NCI-H2081 (cell line): ENCODE data around the gene ALDH1B1.
"Not testable (repeated sequence)": the region's sequence is repeated elsewhere in the genome, so short reads cannot be mapped to it uniquely, and the experiment has no call there.

Experiments used
- DNase-seq, 2 experiments: peaks; one replicate each; lab custom pipeline; 2025; lab: John Stamatoyannopoulos, UW

ALDH1B1 gene

GRCh38 chr9:38387066-38387465 lies 5.4 kb upstream of the ALDH1B1 start:
- no peak for DNase-seq

GRCh38 chr9:38387751-38388150 lies 4.8 kb upstream of the ALDH1B1 start:
- no peak for DNase-seq

GRCh38 chr9:38388283-38389223 lies 3.9 kb upstream of the ALDH1B1 start:
- no peak for DNase-seq

DNA sequence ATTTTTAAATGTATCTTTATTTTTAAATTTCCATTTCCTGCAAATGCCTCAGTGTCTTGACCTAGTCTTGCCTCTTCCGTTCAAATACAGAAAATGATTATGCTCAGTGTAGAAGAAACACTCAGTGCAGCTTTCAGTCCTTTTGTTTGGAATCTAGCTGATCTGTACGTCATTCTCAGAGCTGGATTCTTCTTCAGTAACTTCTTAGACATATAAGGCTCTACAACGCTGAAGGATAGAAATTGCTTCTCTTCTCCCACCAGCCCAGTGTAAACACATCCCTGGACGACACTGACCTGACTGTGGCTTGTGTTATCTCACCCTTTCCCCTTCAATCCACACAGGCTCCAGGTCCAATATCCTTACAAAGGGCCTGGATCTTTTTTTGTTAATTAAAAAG lies 3.2 kb upstream of the ALDH1B1 start:
- no peak for DNase-seq

DNA sequence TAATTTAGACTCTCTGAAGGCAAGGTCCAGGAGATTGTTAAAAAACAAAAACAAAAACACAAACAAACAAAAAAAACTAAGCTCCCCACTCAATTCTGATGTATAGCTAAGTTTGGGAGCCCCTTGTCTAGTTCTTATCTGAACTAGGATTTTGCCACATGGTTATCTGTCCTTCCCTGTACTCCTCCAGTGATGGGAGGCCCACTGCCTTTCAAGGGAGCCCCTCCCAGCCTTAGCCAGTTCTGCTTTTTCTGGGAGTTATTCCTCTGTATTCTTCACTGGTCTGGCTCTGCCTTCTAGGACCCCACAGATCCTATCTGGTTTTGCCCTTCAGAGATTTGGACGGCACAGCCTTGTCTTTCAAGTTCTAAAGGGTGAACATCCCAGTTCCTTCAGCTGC lies 2.1 kb upstream of the ALDH1B1 start:
- DNase-seq, result no peak

GRCh38 chr9:38390851-38391250 lies 1.7 kb upstream of the ALDH1B1 start:
- no peak for DNase-seq

DNA sequence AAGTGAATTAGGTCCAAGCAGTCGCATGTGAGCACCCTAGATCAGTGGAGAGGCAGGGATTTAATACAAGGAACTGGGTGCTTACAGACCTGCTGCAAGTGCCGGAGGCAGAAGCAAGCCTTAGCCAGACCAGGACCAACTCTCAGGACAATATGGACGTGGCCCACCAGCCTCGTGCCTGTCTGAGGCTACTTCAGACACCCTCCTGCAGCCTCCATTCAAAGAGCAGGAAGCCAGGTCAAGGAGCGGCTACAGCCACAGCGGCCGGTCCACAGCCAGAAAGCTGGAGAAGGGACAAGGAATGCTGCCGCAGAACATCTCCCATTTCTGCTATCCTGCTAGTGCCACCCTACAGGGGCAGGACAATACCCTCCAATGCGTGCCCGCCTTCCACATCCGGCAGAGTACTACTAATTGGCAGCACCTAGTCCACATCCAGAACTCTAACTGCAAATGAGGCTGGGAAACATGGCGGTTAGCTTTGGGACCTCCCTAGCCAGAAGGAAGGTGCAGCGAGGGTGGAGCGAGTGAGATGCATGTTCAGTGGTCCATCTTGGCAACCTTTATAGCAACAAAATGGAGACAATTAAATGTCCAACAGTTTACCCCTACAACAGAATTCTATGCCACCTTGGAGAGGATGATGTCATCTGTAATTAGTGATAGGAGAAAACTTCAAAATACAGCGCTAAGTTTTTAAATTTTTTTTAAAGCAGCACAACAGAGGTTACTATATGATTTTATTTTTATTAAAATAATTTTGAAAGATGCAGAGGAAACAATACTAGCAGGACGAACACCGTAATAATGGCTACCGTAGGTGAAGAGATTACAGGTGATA lies 1.0 kb upstream of the ALDH1B1 start:
- no peak for DNase-seq

DNA sequence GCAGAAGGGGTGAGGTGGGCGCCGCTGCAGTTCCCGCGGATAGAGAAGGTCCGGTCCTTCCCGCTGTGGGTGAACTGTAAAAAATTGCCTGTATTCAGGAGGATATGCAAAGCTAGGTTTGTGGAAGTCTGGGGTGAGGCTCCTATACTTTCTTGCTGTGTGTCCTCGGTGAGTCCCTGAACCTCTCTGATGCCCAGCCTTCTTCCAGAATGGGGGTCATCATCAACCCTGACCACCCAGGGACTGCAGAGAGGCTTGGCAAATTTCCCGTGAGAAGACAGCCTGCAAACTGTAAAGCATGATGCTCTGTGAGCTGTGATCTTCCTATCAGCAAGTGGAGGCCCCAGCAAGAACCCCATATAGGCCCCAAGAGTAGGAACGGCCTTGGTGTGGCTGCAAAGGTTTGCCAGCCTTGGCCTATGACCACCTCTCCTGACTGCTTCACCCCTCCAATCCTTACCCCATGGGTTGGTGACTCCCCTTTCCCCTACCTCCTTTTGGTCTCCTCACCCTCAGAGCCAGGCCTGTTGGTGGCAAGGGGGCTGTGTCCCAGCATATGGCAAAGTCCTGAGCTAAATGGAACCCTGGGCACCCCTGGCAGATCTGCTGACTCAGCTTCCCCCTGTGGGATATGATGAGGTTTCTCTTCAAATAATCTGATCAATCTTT lies 760 bp downstream of the ALDH1B1 start:
- DNase-seq, result no peak

DNA sequence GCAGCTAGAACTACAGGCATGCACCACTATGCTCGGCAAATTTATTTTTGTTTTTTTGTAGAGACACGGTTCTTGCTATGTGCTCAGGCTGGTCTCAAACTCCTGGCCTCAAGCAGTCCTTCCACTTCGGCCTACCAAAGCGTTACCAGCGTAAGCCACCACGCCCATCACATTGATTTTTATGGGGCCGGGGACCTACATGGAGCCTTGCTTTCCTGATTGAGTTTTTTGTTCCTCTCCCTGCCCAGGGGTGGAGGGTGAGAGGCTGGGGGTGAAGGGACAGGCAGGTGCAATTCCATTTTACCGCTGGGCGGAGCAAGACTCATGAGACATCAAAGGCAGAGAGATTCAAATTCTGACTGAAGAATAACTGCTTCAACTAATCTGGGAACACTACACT lies 1.9 kb downstream of the ALDH1B1 start:
- DNase-seq, result no peak

DNA sequence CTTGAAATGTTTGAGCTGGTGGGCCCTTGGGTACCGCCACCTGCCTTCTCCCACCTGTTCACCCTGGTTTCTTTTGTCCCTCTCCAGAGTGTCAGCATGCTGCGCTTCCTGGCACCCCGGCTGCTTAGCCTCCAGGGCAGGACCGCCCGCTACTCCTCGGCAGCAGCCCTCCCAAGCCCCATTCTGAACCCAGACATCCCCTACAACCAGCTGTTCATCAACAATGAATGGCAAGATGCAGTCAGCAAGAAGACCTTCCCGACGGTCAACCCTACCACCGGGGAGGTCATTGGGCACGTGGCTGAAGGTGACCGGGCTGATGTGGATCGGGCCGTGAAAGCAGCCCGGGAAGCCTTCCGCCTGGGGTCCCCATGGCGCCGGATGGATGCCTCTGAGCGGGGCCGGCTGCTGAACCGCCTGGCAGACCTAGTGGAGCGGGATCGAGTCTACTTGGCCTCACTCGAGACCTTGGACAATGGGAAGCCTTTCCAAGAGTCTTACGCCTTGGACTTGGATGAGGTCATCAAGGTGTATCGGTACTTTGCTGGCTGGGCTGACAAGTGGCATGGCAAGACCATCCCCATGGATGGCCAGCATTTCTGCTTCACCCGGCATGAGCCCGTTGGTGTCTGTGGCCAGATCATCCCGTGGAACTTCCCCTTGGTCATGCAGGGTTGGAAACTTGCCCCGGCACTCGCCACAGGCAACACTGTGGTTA lies 3.3 kb downstream of the ALDH1B1 start:
- no peak for DNase-seq

GRCh38 chr9:38396371-38396671 lies 3.8 kb downstream of the ALDH1B1 start:
- DNase-seq, result no peak

GRCh38 chr9:38399191-38399590 lies 6.7 kb downstream of the ALDH1B1 start:
- not testable (repeated sequence) for DNase-seq

GRCh38 chr9:38401994-38402393 lies 9.5 kb downstream of the ALDH1B1 start:
- no peak for DNase-seq

GRCh38 chr9:38404314-38404713 lies 11.8 kb downstream of the ALDH1B1 start:
- DNase-seq, result no peak

DNA sequence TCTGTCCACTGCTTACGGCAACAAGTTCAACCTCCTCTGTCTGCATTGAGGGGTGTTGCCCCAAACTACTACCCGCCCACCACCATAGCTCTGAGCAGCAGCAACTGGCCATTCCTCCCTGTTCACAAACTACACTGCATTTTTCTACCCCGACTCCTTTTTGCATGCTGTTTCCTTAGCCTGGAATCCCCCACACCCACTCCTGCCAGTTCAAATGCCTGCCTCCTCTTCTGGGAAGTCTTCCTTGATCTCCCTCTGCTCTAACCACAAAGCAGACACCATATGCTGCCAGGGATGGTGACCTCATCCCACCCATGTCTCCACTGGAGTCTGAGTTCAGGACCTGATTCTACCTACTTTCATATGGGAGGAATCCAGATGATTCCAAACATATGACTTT lies 13.3 kb downstream of the ALDH1B1 start:
- no peak for DNase-seq

- DNase-seq, result no peak
Observed at GRCh38 chr9:38406476-38407186, 14.1 kb downstream of the ALDH1B1 start.

DNA sequence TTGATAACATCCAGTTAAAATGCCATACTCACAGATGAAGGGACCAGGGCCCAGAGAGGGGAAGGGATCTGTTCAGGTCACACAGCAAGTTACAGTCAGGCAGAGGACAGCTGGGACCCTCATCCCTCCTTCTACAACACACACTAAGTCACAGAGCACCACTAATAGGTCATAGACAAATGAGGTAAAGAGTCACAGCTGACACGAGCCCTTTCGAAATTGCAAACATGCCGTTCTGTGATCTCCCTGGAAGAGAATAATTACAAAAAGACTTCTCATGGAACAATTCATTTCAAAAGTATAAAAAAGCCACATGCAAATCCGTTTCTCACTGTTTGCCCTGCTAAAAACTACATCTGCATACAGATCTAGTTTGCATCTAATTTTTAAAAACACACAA lies 16.2 kb downstream of the ALDH1B1 start:
- no peak for DNase-seq

GRCh38 chr9:38412751-38413150 lies 20.2 kb downstream of the ALDH1B1 start:
- no peak for DNase-seq

DNA sequence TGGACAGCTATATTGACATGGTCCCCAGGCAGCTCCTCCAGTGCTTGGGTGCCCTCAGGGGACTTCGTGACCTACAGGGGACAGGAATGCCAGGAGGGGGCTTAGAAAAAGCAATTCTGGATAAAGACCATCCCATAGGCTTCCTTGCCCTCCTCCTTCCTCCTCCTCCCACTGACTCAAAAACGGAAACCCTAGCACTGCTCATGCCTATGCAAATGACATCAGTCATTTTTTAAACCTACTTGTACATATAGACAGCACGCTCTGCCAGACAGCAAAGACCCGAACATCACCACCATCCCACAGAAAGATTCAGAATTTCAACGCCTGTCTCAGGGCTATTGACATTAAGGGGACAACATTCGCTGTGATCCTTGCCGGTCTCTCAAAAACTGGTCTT lies 20.8 kb downstream of the ALDH1B1 start:
- no peak for DNase-seq

DNA sequence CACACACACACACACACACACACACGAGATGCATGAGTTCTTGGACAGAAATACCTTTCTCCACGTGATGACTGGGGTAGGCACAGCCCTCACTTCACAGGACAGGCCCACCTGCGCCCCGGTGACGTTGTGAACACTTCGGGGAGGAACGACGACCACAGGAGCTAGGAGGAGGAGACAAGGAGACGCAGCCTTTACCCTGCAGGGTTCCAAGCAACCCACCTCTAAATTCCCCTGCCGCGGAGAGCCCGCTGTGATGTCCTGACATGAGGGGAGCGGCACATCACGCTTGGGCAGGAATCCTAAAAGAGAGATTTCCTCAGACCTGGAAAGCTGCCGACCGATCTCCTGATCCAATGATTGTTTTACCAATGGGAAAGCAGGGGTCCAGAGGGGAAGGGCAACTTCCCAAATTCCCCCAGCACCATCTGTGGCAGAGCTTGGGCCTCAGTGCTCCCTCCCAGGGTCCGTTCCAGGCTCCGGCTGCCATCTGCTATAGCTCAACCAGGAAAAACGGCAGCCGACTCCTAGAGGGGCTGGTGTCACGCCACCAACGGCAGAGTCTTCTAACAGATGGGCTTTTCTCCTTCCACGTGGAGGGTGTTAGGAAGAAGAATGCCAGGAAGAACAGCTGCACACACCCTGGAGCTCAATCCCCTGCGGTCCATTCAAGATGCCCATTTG lies 21.7 kb downstream of the ALDH1B1 start:
- DNase-seq, result no peak

DNA sequence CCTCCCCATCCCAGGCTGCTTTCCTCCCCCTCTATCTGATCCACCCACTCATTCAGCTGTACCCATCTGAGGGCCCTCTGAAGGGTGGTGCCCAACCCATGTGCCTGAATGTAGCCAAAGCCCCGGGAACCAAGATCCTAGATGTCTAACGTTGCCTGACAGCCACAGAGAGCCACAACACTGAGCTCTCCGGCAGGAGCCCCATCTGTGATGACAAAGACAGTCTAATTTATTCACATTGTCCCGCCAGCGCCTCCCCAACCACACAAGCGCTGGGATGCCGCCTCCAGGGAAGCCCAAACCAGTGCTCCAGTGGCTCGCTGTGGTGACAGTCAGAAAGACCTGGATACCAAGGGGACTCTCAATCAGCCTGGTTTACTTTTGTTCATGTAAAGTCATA lies 23.4 kb downstream of the ALDH1B1 start:
- no peak for DNase-seq
